ENCODE results near the gene EMILIN3.
"Not testable (repeated sequence)": the region's sequence is repeated elsewhere in the genome, so short reads cannot be mapped to it uniquely, and the experiment has no call there.

The EMILIN3 gene

GRCh38 chr20:41316602-41317545, 49.7 kb downstream of the EMILIN3 start:
- peak; percentile 70 for DNase-seq (ENCODE audit: low read depth)

- DNase-seq (ENCODE audit: low read depth): no peak
These were observed 50.6 kb downstream of the EMILIN3 start for GRCh38 chr20:41316051-41316450.

- DNase-seq (ENCODE audit: low read depth): no peak
These were observed 52.2 kb downstream of the EMILIN3 start for GRCh38 chr20:41314386-41314785.

- DNase-seq (ENCODE audit: low read depth): not testable (repeated sequence)
These were observed 54.6 kb downstream of the EMILIN3 start for GRCh38 chr20:41312009-41312408.

Measured in activated gamma-delta T cell treated with anti-CD3 and anti-CD28 coated beads, Interleukin-2, amount 50 U/mL, for 16 hours (primary cell).